GM12892 (cell line): ENCODE data around the gene PHACTR3.

Experiments
- DNase-seq: peaks from one replicate; pipeline ENCODE4 v3.0.0; 2011; ENCODE audit not compliant: insufficient read length
- FAIRE-seq: peaks from 2 replicates; lab custom pipeline; 2011; peaks lifted over from hg19 to GRCh38; lab: Jason Lieb, UNC
- POLR2A ChIP-seq: IDR thresholded peaks from 2 replicates; pipeline ENCODE4 v1.6.1; 2011; ENCODE audit warnings: low read depth, low read length, control low read depth
- POLR2AphosphoS5 ChIP-seq: IDR thresholded peaks from 2 replicates; pipeline ENCODE4 v1.6.1; 2011; ENCODE audit warnings: low read depth, low read length, control low read depth
- TAF1 ChIP-seq: IDR thresholded peaks from 2 replicates; pipeline ENCODE4 v1.6.1; 2011; ENCODE audit warnings: low read depth, mild to moderate bottlenecking, control low read depth, low read length, borderline replicate concordance

Gene PHACTR3

DNA sequence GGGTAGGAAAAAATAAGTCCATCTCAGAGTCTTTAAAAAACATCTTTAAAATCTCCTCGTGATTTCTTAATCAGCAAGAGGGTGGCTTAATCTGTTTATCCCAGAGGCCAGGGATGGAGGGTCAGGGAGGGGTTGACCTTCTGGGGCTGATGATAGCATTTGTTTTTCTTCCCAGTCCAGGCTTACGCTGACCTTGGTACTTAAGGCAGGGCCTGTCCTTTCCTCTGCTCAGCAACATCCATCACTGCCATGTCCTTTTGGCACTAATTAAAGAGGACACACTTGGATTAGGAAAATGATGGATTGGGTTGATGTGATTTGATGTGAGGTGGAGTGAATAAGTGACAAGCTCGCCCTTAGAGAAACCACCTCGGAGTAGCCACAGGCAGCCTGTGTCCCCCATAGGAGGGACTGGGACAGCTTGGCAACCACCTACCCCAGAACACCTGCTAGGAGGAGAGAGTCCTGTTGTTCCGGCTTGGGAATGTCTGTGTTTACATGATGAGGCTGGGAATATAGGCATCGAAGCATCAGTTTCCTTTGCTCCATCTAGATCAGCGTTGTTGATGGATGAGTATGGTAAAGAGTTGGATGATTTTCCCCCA is 44.2 kb downstream of the PHACTR3 start:
- FAIRE-seq (no peak), DNase-seq (no peak)
- no peak for TF ChIP-seq POLR2AphosphoS5
- TF ChIP-seq TAF1: no peak
- TF ChIP-seq POLR2A: no peak

DNA sequence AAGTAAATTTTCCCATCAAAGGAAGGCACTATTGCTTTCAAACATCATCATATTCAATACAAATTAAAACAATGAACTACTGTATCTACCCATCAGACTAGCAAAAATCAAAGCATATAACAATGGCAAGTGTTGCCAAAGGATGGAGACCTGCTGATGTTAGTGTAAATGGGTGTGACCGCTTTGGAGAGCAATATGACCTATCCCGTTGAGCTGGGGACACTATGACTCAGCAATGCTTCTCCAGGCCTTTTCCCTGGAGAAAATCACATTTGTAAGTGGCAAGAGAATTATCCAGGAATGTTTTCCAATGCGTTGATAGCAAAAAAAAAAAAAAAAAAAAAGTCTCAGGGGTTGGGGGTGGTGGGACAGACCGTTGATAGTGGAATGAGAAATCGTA is 46.1 kb downstream of the PHACTR3 start:
- no peak for FAIRE-seq
- DNase-seq: no peak
- no peak for TF ChIP-seq POLR2A
- TF ChIP-seq TAF1: no peak
- TF ChIP-seq POLR2AphosphoS5: no peak

- TF ChIP-seq POLR2A (no peak), TAF1 (no peak), POLR2AphosphoS5 (no peak)
- no peak for FAIRE-seq
- DNase-seq: no peak
These were observed 48.0 kb downstream of the PHACTR3 start for GRCh38 chr20:59652381-59652780.

DNA sequence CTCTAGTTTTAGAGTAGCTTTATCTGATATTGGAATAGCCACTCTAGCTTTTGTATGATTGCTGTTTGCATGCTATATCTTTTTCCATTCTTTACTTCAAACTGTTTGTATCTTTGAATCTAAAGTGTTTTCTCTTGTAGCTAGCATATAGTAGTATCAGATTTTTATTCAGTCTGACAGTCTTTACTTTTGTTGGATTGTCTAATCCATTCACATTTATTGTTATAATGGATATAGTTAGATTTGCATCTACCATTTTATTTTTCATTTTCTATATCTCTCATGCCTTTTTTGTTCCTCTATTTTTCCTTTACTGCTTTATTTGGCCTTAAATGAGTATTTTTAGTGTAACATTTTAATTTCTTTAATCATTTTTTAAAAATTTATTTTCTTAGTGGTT is 52.1 kb downstream of the PHACTR3 start:
- no peak for DNase-seq
- FAIRE-seq: no peak
- no peak for TF ChIP-seq TAF1
- TF ChIP-seq POLR2AphosphoS5: no peak
- TF ChIP-seq POLR2A: no peak

DNA sequence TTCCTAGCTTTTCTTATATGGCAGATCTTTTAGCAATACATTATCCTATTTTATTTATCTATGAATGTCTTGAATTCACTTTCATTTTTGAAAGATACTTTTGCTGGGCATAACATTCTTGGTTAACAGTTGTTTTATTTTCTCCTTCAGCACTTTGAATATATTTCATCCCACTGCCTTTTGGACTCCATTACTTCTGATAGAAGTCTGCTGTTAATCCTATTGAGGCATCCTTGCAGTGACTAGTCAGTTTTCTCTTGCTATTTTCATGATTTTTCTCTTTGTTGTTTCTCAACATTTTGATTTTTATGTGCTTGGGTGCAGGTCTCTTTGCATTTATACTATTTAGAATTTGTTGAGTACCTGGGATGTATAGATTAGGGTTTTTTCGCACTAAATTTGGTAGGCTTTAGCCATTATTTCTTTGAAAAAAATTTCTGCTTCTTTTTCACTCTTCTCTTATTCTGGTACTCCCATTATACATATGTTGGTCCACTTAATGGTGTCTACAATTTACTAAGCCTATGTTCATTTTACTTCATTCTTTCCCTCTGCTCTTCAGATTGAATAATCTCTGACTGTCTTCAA is 53.2 kb downstream of the PHACTR3 start:
- DNase-seq (no peak), FAIRE-seq (no peak)
- no peak for TF ChIP-seq POLR2A
- no peak for TF ChIP-seq POLR2AphosphoS5
- TF ChIP-seq TAF1: no peak

GRCh38 chr20:59660471-59660870 is 56.1 kb downstream of the PHACTR3 start:
- DNase-seq (no peak), FAIRE-seq (no peak)
- no peak for TF ChIP-seq POLR2A
- no peak for TF ChIP-seq POLR2AphosphoS5
- TF ChIP-seq TAF1: no peak

DNA sequence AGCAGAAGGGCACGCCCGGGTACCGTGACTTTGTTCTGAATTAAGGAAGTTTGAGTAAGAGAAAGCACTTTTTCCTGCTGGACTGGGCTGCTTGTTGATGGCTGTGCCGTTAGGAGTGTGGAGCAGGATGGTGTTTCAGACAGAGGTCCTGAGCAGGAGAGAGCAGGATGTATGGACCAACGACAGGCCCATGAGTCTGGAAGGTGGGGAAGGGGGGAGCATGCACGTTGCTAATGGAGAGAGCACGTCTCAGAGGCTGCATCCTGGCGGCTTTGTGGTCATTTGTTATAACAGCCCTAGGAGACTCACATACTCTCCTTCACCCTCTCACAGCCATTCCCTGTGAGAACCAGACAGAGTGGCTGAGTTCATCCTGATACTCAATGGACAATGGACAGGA is 56.8 kb downstream of the PHACTR3 start:
- DNase-seq: no peak
- no peak for TF ChIP-seq TAF1
- FAIRE-seq: no peak

DNA sequence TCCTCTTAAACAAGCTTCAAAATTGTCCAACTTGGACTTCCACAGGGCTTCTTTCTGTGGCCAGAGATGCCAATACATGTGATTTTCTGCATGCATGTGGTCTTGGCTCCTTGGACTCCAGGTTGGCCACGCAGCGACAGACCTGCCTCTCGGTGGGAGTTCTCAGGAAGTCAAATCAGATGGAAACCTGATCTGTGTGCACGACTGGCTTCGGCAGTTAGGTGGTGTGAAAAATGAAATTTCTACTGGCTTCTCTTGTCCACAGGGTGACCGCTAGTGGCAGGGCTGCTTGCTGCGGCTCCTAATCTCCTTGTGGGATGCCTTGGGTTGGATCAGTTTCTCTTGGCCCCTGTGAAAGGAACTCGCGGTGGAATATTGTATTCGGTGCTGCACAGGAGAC is 57.3 kb downstream of the PHACTR3 start:
- FAIRE-seq: no peak

DNA sequence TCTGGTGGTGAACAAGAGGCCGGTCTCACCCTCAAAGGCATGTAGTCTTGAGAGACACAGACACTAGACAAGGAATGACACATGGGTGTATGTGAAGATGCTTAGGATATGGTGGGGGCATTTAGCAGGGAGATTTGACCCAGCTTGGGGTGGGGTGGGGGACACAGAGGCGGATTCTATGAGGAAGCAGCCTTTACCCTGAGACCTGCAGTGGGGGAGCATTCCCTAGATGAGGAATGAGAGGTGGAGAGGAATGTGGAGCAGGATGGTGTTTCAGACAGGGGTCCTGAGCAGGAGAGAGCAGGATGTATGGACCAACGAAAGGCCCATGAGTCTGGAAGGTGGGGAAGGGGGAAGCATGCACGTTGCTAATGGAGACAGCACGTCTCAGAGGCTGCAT is 57.8 kb downstream of the PHACTR3 start:
- DNase-seq (no peak), FAIRE-seq (no peak)
- TF ChIP-seq TAF1 (no peak), POLR2AphosphoS5 (no peak), POLR2A (no peak)

More for the DNA sequence above, 57.3 kb downstream of the PHACTR3 start:
- no peak for DNase-seq
- TF ChIP-seq POLR2AphosphoS5 (no peak), TAF1 (no peak), POLR2A (no peak)

- no peak for DNase-seq
- TF ChIP-seq POLR2AphosphoS5 (no peak), POLR2A (no peak), TAF1 (no peak)
These were observed 58.6 kb downstream of the PHACTR3 start for GRCh38 chr20:59662856-59663512.

DNA sequence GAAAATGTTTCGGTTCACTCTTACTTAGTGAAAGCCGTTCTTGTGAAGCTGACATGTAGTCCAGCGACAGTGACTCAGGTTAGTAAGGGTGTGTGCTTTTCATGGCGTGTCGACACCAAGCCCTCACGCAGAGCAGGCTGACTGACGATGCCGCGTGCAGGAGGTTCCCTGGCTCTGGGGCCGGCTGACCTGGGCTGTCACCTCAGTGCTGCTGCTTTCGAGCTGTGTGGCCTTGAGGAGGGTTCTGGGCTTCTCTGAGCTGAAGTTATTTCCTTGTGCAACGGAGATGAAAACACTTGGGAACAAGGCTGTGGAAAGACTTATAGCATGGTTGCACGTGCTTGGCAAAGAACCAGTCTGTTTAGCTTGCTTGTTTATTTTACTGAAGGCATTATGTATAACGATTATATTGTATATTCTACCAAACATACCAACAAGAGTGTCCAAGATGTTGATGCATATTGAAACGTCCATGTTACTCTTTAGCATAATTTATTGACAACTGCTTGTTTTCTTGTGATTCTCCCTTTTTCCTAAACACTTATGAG is 59.2 kb downstream of the PHACTR3 start:
- DNase-seq (no peak), FAIRE-seq (no peak)
- no peak for TF ChIP-seq POLR2AphosphoS5

More at GRCh38 chr20:59662856-59663512, 58.6 kb downstream of the PHACTR3 start:
- FAIRE-seq: no peak
